Measurements from ENCODE around the gene HABP2. TPM values are rescaled to one million over a fixed set of nuclear protein-coding genes. Genes with fewer than 3 reads are reported as not detected.

HABP2 gene
- total and polyA plus RNA-seq, 2 of the 4 experiments (the other 2 are of a cell fraction): not detected

DNA sequence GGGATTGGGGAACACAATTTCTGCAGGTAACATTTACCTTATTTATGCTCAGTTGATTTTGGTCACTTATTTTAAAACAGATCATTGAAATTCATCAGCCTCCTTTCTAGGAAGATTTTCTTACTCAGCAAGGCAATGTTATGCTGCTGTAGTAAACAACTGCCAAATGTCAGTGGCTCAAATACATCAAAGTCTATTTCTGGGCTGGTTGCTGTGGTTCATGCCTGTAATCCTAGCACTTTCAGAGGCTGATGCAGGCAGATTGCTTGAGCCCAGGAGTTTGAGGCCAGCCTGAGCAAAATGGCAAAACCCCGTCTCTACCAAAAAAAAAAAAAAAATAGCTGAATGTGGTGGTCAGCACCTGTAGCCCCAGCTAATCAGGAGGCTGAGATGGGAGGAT lies 25.9 kb downstream of the HABP2 start:
- Histone ChIP-seq H2BK120ac (ENCODE audit: low read depth, low read length) (no peak overlapping the region), H4K91ac (ENCODE audit: insufficient read depth, low read depth, low read length) (no peak overlapping the region), H3K4ac (ENCODE audit: low read depth, low read length) (no peak overlapping the region), H2AK5ac (ENCODE audit: low read depth, low read length) (no peak overlapping the region), H4K5ac (ENCODE audit: low read depth, low read length) (no peak overlapping the region), H3K4me3 (ENCODE audit: insufficient read depth, low read depth, low read length) (no peak overlapping the region), H2BK5ac (ENCODE audit: low read depth, low read length, poor library complexity, severe bottlenecking) (no peak overlapping the region), H3K18ac (ENCODE audit: low read depth, low read length) (no peak overlapping the region), H4K20me1 (ENCODE audit: insufficient read depth, low read length) (no peaks in the 10 kb centered on the region), H4K8ac (ENCODE audit: low read depth in 2 of 2, low read length in 2 of 2) (no peak overlapping the region), H3K9me1 (ENCODE audit: insufficient read depth, low read length) (no peaks in the 10 kb centered on the region), H3K9ac (ENCODE audit: low read depth, low read length) (no peak overlapping the region), H3K23ac (ENCODE audit: low read depth, low read length) (no peak overlapping the region), H3K14ac (replicated peaks; ENCODE audit: low read depth, low read length) (no peak overlapping the region), H2BK15ac (ENCODE audit: low read depth, low read length) (no peak overlapping the region), H2AK9ac (replicated peaks; ENCODE audit: low read depth, low read length, poor library complexity) (no peak overlapping the region), H3K27me3 (ENCODE audit: control insufficient read depth, insufficient read depth, low read length) (no peaks in the 10 kb centered on the region), H3K9me3 (ENCODE audit: control insufficient read depth, insufficient read depth, low read length) (0 out of 2 replicates have a peak, but pooled peaks cover 1% of the 10 kb centered on the region), H3K4me2 (ENCODE audit: low read depth, low read length) (no peak overlapping the region), H2AFZ (replicated peaks; ENCODE audit: low read length, poor library complexity) (no peak overlapping the region), H3K79me1 (ENCODE audit: low read depth in 1 of 2, low read length in 2 of 2) (no peaks in the 10 kb centered on the region), H3K27ac (ENCODE audit: insufficient read depth, low read length) (no peak overlapping the region), H3K56ac (ENCODE audit: extremely low read depth, insufficient read depth, low read length) (no peak overlapping the region), H3K36me3 (ENCODE audit: control insufficient read depth, insufficient read depth, low read length) (no peaks in the 10 kb centered on the region), H3K4me1 (ENCODE audit: control insufficient read depth, insufficient read depth, low read length) (no peaks in the 10 kb centered on the region), H2BK20ac (ENCODE audit: low read depth, low read length) (no peak overlapping the region)
- TF ChIP-seq RCOR1 (IDR thresholded peaks at IDR 0.05; ENCODE audit: insufficient replicate concordance, low read length) (no peak), RFX5 (IDR thresholded peaks at IDR 0.05; ENCODE audit: low read depth, low read length) (no peak), BHLHE40 (IDR thresholded peaks at IDR 0.05; ENCODE audit: low read depth, low read length) (no peak), FOS (IDR thresholded peaks at IDR 0.05; ENCODE audit: low read depth, low read length) (no peak), CHD1 (IDR thresholded peaks at IDR 0.05; ENCODE audit: low read depth, low read length) (no peak)
- ATAC-seq (ENCODE audit: low read depth) (no peak), DNase-seq (no peak)
- CTCF ChIA-PET: interaction anchor here (0.7 kb wide), 1 partner anchor 580 kb away, joined by 3 read pairs; no protein-coding TSS in a partner anchor
- intact Hi-C loops (cut with micrococcal nuclease) (no loop called here), in situ Hi-C loops (cut with MboI; ENCODE audit: low sequenced_read_pairs) (no loop called here), dilution Hi-C loops (cut with HindIII; ENCODE audit: low sequenced_read_pairs, unreplicated experiment) (no loop called here)
- BruUV-seq (replicated peaks): no TSS peak
- POLR2A ChIA-PET (ENCODE audit: unreplicated experiment): no interaction called here
- no CpG with 5 or more reads among the region's 1 CpG for WGBS, 2 experiments (ENCODE audit: extremely low coverage in 2 of 2, insufficient read length in 1 of 2)

Data from IMR-90 (cell line).